CD4-positive, alpha-beta T cell treated with Interleukin-12 subunit alpha and Interleukin-12 subunit beta, for 1 hour (primary cell): ENCODE results near the gene LRRC4C.

Source experiments
- DNase-seq: peaks from one replicate; pipeline ENCODE4 v3.0.0-alpha.2; 2020

Gene LRRC4C

DNA sequence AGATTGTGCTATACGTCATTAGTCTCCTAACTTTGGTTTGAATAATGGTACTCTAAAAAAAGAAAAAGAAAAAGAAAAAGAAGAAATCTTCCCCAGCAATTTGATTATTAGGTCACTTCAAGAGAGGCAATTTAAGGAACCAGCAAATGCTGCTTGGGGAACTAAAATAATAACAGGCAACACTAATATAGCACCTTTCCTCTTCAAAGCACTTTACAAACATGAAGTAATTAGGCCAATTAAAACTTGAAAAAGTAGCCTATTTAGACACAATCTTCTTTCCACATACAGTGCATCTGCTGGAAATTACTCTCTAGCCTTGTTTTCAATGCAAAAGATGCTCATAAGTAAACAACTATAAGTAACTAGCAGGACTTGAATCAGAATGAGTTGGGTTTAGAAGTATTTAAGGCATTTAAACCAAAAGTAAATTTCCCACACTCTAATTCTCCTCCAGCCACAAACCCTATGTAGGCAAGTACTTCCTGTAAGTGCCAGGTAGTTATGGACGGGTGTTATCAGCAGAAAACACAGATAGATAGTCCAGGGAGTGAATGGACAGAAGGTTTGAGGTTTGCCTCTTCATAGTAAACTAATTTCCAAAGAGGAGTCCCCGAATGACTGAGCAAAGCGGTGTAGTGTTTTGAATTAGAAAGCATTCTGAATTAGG, 44.5 kb downstream of the LRRC4C start:
- no peak for DNase-seq

DNA sequence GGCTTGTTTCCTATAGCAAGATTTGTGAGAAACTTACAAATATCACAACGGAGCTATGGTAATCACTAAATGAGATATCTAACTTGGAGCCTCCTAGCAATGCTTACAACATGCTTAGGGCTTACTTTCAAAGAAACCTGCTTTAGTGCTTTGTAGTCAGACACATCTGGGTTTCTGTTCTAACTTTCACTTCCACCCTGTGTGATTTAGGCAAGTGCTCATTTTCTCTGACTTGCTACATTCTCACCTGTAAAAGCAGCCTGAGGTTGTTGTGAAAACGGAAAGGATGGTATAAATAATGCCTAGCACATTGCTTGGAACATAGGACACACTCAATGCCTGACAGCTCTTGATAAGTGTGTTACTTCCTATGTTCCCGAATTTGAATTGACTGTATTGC, 45.6 kb downstream of the LRRC4C start:
- no peak for DNase-seq

DNA sequence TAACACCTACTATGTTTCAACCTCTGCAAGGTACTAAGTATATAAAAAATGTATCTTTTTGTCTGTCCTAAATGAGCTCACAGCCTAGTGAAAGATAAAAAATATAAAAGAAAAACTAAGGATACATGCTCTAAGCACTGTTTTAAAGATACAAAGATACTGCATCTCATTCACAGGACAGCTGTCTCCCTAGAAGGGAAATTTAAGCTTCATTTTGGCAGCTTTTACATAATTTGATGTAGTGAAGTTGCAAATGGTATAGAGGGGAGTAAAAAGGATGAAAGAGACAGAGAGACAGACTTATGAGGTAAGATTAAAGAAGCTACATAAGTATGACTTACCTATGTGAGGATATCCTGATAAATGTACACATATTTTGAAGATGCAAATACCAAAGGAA, 53.6 kb downstream of the LRRC4C start:
- DNase-seq = no peak

DNA sequence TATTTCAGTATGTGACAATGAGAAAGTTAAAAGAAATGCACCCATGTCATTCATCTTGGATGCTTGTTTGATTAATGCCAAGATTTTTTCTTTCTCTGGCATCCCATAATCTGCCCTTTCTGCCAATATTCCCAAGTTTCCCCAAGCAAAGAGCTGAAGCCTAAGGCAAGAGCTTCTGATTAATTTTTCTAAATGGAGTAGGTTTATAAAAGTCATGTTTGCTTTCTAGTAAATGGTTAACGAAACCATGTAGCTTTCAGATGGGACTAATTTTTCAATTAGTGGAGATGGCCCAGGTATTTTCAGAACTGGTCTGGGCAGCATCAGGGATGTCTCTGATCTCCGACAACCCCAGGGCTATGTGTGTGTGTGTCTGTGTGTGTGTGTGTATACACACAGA, 55.3 kb downstream of the LRRC4C start:
- no peak for DNase-seq

DNA sequence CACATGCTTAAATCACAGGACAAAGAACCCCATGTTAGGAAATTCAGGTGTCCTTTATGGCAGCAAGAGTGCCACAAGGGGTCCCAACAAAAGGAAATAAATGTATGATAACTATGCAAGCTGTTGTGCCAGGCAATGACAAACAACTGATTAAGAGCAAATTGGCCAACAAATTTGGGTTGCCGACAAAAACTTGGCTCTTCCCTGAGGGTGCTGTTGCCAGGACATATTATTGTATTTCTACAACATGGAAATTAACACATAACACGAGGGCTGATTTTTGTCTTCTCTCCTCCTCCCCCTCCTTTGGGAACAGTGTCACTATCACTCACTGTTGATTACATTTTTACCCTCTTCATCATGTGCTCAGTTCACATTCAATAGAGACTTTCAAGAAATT, 56.0 kb downstream of the LRRC4C start:
- no peak for DNase-seq

DNA sequence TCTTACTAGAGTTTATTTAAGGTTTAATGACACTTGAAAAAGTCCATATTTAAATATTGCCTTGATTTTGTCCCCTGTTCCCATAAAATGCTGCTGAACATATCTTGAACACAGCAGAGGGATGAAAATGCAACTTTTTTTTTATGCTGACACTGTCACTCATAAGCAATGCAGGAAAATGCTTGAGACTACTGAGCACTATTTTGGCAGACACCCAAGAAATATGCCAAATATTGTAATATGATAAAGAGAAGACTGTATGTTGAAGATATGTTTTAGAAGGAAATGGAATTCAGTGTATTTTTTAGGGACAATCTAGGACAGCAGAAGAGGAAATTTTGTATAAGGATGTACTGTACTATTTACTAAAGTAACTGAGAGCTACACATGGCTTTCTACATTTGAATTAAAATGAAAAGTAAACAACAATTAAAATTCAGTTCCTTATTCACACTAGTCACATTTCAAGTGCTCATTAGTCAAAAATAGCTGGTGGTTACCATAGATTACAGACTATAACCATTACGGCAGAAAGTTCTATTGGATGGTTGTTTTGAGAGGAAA, 58.6 kb downstream of the LRRC4C start:
- DNase-seq = no peak

DNA sequence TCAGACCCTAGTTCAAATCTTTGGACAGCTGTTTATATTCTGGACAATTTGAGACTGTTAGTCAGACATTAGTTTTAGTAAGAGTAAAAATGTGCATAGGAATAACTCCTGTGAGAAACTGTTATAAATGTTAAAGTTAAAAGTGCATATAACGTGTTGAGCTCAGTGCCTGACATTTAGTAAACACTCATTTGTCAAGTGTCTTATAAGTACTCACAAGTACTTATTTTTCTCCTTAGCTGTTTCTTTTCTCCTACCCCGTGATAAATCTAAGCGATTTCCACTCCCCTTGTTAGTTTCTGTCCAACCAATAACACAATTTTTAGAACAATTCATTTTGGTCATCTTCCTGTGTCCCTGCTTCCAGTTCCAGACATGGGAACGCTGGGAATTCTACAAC, 59.3 kb downstream of the LRRC4C start:
- no peak for DNase-seq

DNA sequence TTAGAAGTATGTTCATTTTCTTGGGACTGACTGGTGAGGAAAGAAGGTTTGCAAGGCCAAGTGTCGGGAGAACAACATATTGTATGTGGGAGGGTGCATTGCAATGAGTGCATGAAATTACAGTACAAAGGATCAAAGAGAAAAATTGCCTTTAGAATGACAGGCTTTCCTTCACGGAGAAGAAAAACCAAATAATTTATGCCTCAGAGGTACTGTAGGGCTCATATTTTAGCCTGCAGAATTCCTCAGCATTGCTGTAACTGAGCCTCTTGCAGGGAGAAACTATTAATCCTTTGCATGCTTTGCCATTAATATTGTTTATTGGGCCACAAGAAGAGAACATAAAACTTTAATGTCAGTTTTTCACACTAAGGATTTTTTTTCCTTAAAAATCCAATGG, 60.1 kb downstream of the LRRC4C start:
- DNase-seq = no peak

DNA sequence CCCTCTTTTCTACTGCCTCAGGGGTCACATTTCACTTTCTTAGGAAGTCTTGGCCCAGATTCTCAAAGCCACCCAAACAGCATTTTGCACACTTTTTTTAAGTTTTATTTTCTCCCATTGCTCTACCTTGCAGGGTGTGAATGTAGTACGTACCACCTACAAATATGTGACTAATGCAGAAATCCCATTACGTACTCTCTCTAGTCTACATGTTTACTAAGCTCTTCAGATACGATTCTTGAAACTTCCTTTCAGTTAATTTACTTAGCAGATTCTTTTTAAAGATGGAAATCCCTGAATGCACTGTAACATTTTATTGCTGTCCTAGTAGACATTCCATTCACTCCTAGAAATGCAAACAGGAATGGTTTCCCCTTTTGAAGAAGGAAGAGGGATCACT, 61.3 kb downstream of the LRRC4C start:
- no peak for DNase-seq

DNA sequence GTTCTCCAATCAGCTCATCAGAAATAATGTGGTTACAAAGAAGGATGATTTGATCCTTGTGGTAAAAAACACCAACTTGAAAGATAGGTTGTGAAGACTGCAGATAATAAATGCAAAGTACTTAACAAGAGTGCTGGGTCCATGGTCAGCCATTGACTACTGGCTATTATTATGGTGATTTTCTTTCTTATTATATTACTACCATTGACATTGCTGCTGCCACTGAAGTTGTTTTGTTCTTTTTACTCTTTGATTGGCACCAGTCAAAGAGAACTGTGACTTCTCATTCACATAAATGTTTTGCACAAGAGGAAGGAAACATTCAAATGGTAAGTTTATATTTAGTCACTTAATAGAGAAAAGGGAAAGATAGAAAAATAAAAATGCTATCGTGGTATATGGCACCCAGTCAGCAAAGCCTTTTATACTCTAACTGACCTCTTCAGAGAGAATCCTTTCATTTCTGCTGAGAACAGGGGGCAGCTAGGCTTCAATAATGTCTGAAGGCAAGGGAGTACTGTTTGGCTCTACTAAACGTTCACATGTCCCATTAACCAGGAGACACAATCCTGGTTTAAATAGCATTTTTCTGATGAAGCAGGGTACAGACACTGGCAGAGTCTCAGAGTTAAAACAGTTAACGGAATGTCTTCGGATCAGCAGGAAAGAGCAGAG, 64.8 kb downstream of the LRRC4C start:
- DNase-seq = no peak

DNA sequence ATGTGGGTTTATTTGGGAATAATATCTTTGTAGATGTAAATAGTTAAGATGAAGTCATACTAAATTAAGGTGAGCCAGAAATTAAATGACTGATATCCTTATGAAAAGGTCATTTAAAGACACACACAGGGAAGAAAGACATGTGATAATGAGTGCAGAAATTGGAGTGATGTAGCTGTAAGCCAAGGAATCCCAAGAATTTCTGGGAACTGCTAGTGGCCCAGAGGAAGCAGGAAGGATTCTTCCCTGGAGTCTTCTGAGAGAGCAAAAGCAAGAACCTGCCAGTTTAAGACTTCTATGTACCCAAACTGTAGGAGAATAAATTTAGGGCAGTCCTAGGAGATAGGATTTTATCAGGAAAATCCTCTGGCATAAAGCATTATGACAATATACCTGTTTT, 66.9 kb downstream of the LRRC4C start:
- no peak for DNase-seq

DNA sequence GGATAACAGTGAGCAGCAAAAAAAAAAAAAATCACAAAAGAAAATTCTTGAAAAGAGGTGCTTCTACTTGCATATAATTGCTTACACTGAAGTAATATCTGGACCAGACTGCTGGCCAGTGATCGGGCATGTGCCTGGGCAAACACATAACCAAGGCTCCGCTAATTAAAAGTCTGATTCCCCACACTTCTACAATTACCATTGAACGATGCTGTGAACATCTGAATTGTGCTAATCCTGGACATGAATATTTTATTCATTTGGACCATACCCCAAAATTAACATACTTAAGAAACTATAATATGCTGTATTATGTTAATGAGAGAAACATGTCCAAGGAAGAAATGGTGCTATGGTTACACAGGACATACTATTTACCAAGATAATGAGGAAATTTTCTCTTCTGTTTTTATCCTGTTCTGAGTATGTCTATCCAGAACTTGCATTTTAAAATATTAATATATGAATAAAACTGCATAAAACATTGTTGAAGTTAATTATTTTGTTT, 69.8 kb downstream of the LRRC4C start:
- no peak for DNase-seq

DNA sequence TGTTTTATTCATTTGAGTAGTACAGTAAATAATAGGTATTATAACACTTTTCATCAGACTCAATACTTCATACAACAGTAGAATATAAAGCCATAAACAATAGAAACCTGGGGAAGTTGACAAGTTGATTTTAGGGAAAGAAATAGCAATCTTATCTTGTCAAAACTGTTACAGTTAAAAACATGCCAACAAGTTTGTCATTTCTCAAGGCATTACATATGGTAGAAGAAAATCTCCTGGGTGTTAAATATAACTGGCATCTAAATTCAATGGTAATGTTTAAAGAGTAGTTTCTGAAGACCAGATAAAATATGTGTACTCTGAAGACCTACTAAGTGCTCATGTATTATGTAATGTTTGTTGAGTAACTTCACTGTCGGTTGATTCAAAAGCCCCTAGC, 75.1 kb downstream of the LRRC4C start:
- no peak for DNase-seq

DNA sequence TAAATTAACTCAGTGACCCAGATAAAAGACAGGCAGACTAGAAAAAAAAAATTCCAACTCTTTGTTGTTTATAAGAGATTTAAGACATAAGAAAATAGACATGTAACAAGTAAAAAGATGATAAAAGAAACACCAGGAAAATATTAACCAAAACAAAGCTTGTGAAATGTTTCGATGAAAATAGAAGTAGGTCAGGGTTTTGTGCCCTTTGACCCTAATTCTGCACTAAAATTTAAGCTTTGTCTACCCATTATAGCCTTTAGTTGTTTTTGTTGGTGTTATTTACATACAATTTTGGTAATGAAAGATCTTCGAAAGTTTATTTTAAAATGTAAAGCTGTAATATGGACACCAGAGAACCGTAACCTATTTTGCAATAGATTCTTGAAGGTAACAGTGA, 75.7 kb downstream of the LRRC4C start:
- no peak for DNase-seq

DNA sequence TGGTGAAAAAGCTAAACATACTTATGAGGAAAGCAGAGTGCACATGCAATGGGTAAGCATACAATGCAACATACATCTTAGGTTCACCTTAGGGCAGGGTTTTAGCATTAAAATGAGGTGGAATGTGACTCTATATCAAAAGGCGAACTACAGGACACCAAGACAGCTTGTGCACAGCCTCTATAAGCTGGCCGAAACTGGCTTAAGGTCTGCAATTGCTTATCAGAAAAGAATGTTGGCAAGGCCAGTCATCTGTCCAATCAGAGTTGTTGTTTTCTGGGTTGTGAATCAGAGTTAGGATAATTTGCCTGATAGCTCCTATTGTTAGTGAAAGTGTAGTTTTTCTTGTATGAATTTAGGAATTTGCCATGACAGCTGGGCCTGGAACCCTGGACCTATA, 76.5 kb downstream of the LRRC4C start:
- DNase-seq = no peak

DNA sequence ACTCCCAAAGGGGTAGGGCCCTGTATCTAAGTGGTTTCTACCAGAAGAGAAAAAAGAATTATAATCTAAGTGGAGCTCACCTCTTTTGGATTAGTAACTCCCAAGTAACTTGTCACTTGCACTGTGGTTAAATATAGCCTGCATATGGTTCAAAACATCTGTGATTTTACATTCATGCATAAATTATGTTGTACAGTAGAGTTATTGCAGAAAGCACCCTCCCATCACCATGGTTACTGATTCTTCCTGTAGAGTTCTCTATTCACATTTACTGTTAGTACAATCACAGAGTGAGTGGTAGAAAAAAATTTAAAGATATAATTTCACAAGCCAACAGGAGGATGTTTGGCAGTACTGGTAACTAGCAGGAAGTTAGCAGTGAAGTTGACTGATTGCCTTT, 80.4 kb downstream of the LRRC4C start:
- no peak for DNase-seq

DNA sequence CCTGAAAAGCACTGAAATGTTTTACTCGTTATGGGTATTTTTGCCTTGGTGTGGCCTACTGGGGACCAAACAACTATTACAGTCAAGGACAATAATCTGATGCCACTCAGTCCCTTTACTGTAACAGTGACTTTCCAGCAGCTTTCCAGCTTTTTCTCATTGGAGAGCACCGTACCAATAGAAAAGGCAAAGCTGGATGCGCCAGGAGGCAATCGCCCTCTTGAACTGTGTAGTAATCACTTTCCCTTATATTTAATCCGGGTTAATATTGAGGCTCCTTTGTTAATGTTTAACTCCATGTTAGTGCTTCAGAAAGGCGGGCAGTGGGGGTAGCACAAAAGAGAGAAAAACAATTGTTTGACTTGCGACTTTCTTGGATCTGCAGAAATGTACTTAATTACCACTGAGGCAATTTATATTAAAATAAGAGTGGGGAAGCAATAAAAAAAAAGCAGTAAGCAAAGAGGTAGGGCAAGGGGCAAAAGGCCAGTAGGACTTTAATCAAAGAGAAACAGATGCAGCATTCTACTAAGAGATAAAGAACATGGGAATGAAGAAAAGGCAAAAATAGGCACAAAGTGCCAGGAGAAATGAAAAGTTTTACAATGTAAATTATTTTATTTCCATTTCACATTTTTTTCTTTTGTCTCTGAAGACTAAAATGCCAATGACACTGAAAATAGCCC, 81.6 kb downstream of the LRRC4C start:
- no peak for DNase-seq

DNA sequence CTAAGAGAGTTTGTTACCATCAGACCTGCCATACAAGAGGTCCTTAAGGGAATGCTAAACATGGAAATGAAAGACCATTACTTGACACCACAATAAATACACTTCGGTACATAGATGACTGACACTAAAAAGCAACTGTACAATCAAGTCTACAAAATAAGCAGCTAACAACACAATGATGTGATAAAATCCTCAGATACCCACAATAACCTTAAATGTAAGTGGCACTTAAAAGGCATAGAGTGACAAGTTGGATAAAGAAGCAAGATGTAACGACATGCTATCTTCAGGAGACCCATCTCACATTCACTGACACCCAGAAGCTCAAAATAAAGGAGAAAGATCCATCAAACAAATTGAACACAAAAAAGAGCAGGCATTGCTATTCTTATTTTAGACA, 107.6 kb downstream of the LRRC4C start:
- no peak for DNase-seq

DNA sequence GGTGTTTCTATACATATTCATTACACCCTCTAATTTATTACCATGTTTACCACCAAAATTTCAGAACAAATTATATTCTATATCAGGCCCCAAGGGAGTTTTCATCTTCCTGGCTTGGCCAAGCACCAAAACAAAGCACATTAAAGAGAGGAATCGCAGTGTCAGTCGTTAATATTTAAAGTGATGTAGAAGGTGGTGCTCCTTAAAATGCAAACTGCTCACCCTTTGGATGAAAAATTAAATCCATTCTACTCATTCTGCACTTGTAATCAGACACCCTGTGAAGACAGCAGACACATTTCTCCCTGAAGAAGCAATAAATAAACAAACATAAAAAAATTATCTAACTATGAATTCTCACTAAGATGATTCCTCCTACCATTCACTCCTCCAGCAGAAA, 113.4 kb downstream of the LRRC4C start:
- no peak for DNase-seq

DNA sequence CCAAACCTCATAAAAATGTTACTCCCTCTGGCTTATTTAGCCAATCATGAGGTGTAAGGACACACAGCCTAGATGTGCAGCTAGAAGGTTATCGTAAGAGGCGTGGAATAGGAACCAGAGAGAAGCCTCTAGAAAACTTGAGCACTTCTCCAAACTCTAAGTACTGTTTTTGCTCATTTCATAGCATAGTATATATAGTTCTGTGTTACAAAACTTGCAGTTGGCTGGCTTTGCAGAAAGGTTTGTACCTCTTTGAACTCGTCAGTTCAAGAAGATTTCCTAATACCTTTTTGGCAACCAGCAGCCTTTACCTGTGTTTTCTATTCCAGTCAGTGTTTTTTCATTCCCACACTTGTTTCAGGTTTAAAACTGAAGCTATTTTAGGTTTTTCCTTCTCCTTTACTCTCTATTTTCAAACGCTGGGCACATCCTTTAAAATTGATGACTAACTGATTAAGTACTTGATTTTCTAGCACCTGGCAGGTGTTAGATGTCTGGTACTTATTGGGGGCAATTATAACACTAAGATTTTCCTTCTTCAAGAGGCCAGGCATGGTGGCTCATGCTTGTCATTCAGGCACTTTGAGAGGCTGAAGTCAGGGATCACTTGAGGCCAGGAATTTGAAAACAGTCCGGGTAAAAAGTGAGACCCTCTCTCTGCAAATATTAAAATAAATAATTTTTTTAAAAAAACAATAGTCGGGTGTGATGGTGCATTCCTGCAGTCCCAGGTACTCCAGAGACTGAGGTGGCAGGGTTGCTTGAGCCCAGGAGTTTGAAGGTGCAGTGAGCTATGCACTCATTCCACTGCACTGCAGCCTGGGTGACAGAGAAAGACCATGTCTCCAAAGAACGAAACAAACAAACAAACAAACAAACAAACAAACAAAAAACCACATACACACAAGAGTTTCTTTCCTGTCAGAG, 125.2 kb downstream of the LRRC4C start:
- no peak for DNase-seq

DNA sequence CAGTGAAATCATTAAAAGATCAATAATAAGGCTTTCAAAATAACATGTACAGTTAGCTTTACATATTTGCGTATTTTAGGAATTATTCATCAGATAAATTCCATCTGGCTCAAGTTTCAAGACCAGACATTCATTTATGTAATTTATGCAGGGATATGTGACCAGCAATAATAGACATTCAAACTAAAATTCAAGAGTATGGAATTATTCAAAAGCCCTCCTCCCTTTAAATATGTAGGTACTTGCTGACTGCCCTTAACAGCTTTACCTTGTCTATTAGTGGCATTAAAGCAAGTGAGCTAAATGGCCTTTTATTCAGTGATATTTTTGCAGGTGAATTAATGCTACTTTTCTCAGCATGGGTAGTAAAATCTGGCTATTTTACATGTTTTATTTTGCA, 126.1 kb downstream of the LRRC4C start:
- DNase-seq = no peak

DNA sequence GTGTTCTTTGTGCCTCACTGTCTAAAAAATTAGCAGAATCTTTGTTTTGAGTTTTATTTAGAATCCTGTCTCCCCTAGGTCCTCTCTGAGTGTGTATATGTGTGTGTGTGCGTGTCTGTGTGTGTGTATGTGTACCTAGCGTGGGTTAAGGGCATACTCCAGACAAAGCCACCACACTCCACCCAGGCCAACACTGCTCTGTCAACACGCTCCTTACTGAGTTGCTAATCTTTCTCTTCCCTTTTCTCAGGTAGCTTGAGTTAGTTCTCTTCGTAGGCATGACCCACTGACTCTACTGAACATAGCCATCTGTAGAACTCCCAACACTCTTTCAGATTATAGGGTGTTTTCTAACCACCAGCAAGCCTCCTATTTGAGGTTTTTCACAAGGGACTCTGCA, 131.1 kb downstream of the LRRC4C start:
- no peak for DNase-seq

DNA sequence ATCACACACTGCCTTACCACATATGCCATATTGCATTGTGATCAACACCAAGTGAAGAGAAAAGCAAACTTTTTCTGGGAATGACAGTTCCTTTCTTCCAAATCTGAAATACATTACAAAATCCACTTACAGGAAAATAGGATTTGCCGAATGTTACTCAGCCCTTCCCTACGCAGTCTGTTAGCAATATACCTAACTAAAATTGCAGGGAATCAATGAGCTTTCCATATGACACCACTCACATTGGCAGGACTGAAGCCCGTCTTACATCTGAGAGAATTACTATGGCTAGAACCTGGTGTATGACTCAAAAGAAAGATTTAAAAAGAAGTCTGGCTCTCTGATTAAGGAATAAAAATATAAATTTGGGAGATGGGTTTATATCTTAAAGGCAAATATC, 136.0 kb downstream of the LRRC4C start:
- DNase-seq = no peak
